H9 (cell line): ENCODE data around the gene CDH15. TPM values are rescaled to one million over a fixed set of nuclear protein-coding genes. Genes with fewer than 3 reads are reported as not detected.

Experiments
- DNase-seq: peaks from one replicate; pipeline ENCODE4 v3.0.0-alpha.2; 2017
- H2AFZ ChIP-seq: one replicate; pipeline ENCODE4 v1.6.1; 2013; ENCODE audit warnings: mild to moderate bottlenecking, low read length, control low read depth, moderate library complexity
- H2AK5ac ChIP-seq: 2 replicates; pipeline ENCODE4 v1.6.1; 2013; ENCODE audit warnings: low read length, control low read depth, mixed read lengths; ENCODE audit not compliant: insufficient read length
- H2BK120ac ChIP-seq: one replicate; pipeline ENCODE4 v1.6.1; 2013; ENCODE audit warnings: low read depth, mild to moderate bottlenecking, low read length, control low read depth, inconsistent platforms; ENCODE audit not compliant: poor library complexity, severe bottlenecking
- H2BK12ac ChIP-seq: 2 replicates; pipeline ENCODE4 v1.6.1; 2013; ENCODE audit warnings: low read length, control low read depth, mixed read lengths, low read depth; ENCODE audit not compliant: insufficient read length
- H2BK15ac ChIP-seq: 2 replicates; pipeline ENCODE4 v1.6.1; 2013; ENCODE audit warnings: low read depth, low read length, control low read depth
- H2BK20ac ChIP-seq: one replicate; pipeline ENCODE4 v1.6.1; 2013; ENCODE audit warnings: low read depth, mild to moderate bottlenecking, low read length, control low read depth, inconsistent platforms; ENCODE audit not compliant: poor library complexity, severe bottlenecking
- H2BK5ac ChIP-seq: 2 replicates; pipeline ENCODE4 v1.6.1; 2013; ENCODE audit warnings: low read length, control low read depth, mixed read lengths; ENCODE audit not compliant: insufficient read length
- H3K14ac ChIP-seq: 2 replicates; pipeline ENCODE4 v1.6.1; 2013; ENCODE audit warnings: low read length, control low read depth; ENCODE audit not compliant: insufficient read depth
- H3K18ac ChIP-seq: 2 replicates; pipeline ENCODE4 v1.6.1; 2013; ENCODE audit warnings: low read depth, mild to moderate bottlenecking, mixed read lengths, low read length, control low read depth; ENCODE audit not compliant: insufficient read length
- H3K23ac ChIP-seq: 2 replicates; pipeline ENCODE4 v1.6.1; 2013; ENCODE audit warnings: low read length, control low read depth, mixed read lengths, low read depth; ENCODE audit not compliant: insufficient read length
- H3K23me2 ChIP-seq: 2 replicates; pipeline ENCODE4 v1.6.1; 2013; ENCODE audit warnings: low read depth, mild to moderate bottlenecking, mixed read lengths, low read length, control low read depth; ENCODE audit not compliant: insufficient read length, poor library complexity, severe bottlenecking
- H3K27ac ChIP-seq: 2 replicates; pipeline ENCODE4 v1.5.1; 2013; ENCODE audit warnings: low read length, control low read depth, mixed read lengths, low read depth; ENCODE audit not compliant: insufficient read length
- H3K27me3 ChIP-seq: 2 replicates; pipeline ENCODE4 v1.6.1; 2013; ENCODE audit warnings: low read length, control low read depth, inconsistent platforms; ENCODE audit not compliant: insufficient read depth
- H3K4ac ChIP-seq: 2 replicates; pipeline ENCODE4 v1.6.1; 2013; ENCODE audit warnings: low read depth, mild to moderate bottlenecking, control low read depth, inconsistent platforms, low read length, moderate library complexity
- H3K4me1 ChIP-seq: 2 replicates; pipeline ENCODE4 v1.6.1; 2013; ENCODE audit warnings: low read length, control low read depth, inconsistent platforms; ENCODE audit not compliant: insufficient read depth
- H3K4me2 ChIP-seq: 2 replicates; pipeline ENCODE4 v1.6.1; 2013; ENCODE audit warnings: low read length, control low read depth, mixed read lengths; ENCODE audit not compliant: insufficient read length, insufficient read depth
- H3K56ac ChIP-seq: 2 replicates; pipeline ENCODE4 v1.6.1; 2013; ENCODE audit warnings: low read depth, mild to moderate bottlenecking, mixed read lengths, low read length, control low read depth; ENCODE audit not compliant: insufficient read length
- H3K79me1 ChIP-seq: 2 replicates; pipeline ENCODE4 v1.6.1; 2013; ENCODE audit warnings: low read depth, mild to moderate bottlenecking, moderate library complexity, low read length, control low read depth, inconsistent platforms; ENCODE audit not compliant: insufficient read depth, poor library complexity, severe bottlenecking
- H3K79me2 ChIP-seq: 2 replicates; pipeline ENCODE4 v1.6.1; 2013; ENCODE audit warnings: low read length, control low read depth, inconsistent platforms; ENCODE audit not compliant: insufficient read depth
- H3K9ac ChIP-seq: 2 replicates; pipeline ENCODE4 v1.6.1; 2013; ENCODE audit warnings: low read length, control low read depth, mixed read lengths; ENCODE audit not compliant: insufficient read length; ENCODE audit errors: extremely low read depth
- H3K9me3 ChIP-seq: one replicate; pipeline ENCODE4 v1.6.1; 2013; ENCODE audit warnings: low read depth, low read length, inconsistent platforms; ENCODE audit not compliant: control insufficient read depth
- H3T11ph ChIP-seq: one replicate; pipeline ENCODE4 v1.6.1; 2013; ENCODE audit warnings: mild to moderate bottlenecking, low read length, control low read depth, inconsistent platforms
- H4K20me1 ChIP-seq: one replicate; pipeline ENCODE4 v1.6.1; 2013; ENCODE audit not compliant: control insufficient read depth, insufficient read length, insufficient read depth
- H4K5ac ChIP-seq: 2 replicates; pipeline ENCODE4 v1.6.1; 2013; ENCODE audit warnings: low read depth, mild to moderate bottlenecking, mixed read lengths, low read length, control low read depth; ENCODE audit not compliant: insufficient read length
- H4K8ac ChIP-seq: replicated peaks from 2 replicates; pipeline ENCODE4 v1.6.1; 2013; ENCODE audit warnings: low read length, control low read depth, mixed read lengths, low read depth; ENCODE audit not compliant: insufficient read length
- H4K91ac ChIP-seq: 2 replicates; pipeline ENCODE4 v1.6.1; 2013; ENCODE audit warnings: low read depth, mild to moderate bottlenecking, moderate library complexity, mixed read lengths, low read length, control low read depth; ENCODE audit not compliant: insufficient read length
- H3K27ac Mint-ChIP-seq, 3 experiments: 2 replicates in 2 of 3; 3 replicates in 1 of 3; pipeline ENCODE4 v1.8.0; 2020 to 2021; ENCODE audit warnings: mixed read lengths in 3 of 3, mild to moderate bottlenecking in 1 of 3, moderate library complexity in 1 of 3
- H3K27me3 Mint-ChIP-seq: 2 replicates; pipeline ENCODE4 v1.8.0; 2021; ENCODE audit warnings: low read depth, mild to moderate bottlenecking, moderate library complexity, mixed read lengths
- H3K36me3 Mint-ChIP-seq, 3 experiments: 2 replicates in 2 of 3; 3 replicates in 1 of 3; pipeline ENCODE4 v1.8.0; 2020 to 2021; ENCODE audit warnings: low read depth in 3 of 3, mixed read lengths in 3 of 3; ENCODE audit not compliant: insufficient read depth in 1 of 3
- H3K4me1 Mint-ChIP-seq, 2 experiments: 2 replicates each; pipeline ENCODE4 v1.8.0; 2020; ENCODE audit warnings: mixed read lengths in 2 of 2
- H3K4me3 Mint-ChIP-seq, 2 experiments: 2 replicates in 1 of 2; 3 replicates in 1 of 2; pipeline ENCODE4 v1.8.0; 2020 to 2021; ENCODE audit warnings: mild to moderate bottlenecking in 2 of 2, mixed read lengths in 2 of 2, moderate library complexity in 1 of 2
- H3K9me3 Mint-ChIP-seq, 2 experiments: 2 replicates in 1 of 2; 3 replicates in 1 of 2; pipeline ENCODE4 v1.8.0; 2020; ENCODE audit warnings: mild to moderate bottlenecking in 2 of 2, mixed read lengths in 2 of 2, moderate library complexity in 1 of 2
- WGBS: extraction: QIAGEN DNeasy Blood & Tissue Kit; methylation state at CpG from one replicate; pipeline ENCODE4 v1.1.7; 2013; ENCODE audit warnings: missing lambda C conversion rate, low lambda C conversion rate, mixed read lengths; ENCODE audit not compliant: insufficient read length; ENCODE audit errors: extremely low coverage; 5-methylcytosine and 5-hydroxymethylcytosine counted together
- total RNA-seq: library from RNA; stranded (reverse); gene quantifications from 2 replicates; pipeline ENCODE4 v1.2.1, GENCODE V29; 2021
- TF ChIP-seq, protein P1 (sequence below): fragments of 200-600 bp; sonication (generic); conservative IDR thresholded peaks from 3 replicates; pipeline ENCODE4 v1.8.0; 2021; ENCODE audit warnings: antibody characterized with exemption, mild to moderate bottlenecking

The CDH15 gene
- total RNA-seq, 1 experiment from 2014 or later, result 0.28 TPM

DNA sequence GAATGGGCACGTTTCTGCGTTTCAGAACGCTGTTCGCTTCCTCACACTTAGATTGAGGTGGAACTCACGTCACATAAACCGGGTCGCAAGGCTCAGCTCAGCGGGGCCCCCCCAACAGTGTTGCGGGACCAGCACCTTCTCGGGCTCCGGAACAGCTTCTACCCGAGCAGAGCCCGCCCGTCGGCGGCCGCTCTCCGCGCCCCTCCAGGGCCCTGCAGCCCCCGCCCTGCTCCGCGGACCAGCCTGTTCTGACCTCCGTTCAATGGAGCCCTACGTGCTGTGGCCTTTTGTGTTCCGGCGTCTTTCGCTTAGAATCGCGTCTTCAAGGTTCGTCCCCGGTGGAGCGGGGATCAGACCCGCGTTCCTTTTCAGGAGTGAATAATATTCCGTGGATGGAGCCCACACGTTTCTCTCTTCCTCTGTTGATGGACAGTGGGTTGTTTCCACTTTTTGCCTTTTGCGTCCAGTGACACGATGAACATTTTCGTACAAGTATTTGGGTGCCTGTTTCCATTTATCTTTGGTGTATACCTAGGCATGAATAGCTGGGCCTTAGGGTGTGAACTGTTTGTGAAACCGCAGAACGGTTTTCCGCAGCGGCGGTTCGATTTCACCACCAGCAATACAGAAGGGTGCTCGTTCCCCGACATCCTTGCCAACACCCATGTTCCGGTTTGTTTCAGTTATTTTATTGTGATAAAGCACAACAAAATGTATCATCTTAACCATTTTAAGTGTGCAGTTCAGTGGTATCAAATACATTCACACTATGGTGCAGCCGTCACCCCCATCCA, 31.1 kb downstream of the CDH15 start:
- Histone ChIP-seq H3K4me2 (peak overlapping the region; percentile 60), H3K14ac (no peak overlapping the region), H3K18ac (no peak overlapping the region), H3K27ac (no peak overlapping the region), H3K4me1 (no peaks in the 10 kb centered on the region), H2AK5ac (no peak overlapping the region), H2BK12ac (no peak overlapping the region), H4K20me1 (no peaks in the 10 kb centered on the region), H3K56ac (no peak overlapping the region), H2BK20ac (no peak overlapping the region), H3K79me1 (no peaks in the 10 kb centered on the region), H2BK15ac (no peak overlapping the region), H4K91ac (no peak overlapping the region), H3K27me3 (peaks cover 7% of the 10 kb centered on the region; the same call in 1 of the 2 replicates), H3K9ac (no peak overlapping the region), H3T11ph (no peak overlapping the region), H3K9me3 (no peaks in the 10 kb centered on the region), H4K5ac (no peak overlapping the region), H2AFZ (no peak overlapping the region), H2BK5ac (no peak overlapping the region), H3K4ac (no peak overlapping the region), H3K79me2 (no peaks in the 10 kb centered on the region), H2BK120ac (no peak overlapping the region), H4K8ac (no peak overlapping the region), H3K23me2 (peaks cover 8% of the 10 kb centered on the region), H3K23ac (no peak overlapping the region)
- peaks cover 5 to 6% of the 10 kb centered on the region in 2 experiments; a peak in 2 of 5 replicates for H3K9me3 Mint-ChIP-seq
- DNase-seq, result peak; percentile 32
- no peaks in the 10 kb centered on the region; a peak in 1 of 7 replicates for H3K36me3 Mint-ChIP-seq
- H3K4me1 Mint-ChIP-seq, result peaks cover 6 to 11% of the 10 kb centered on the region in 2 experiments; a peak in 2 of 4 replicates
- H3K27me3 Mint-ChIP-seq, result peaks cover 58% of the 10 kb centered on the region
- H3K27ac Mint-ChIP-seq, result no peak overlapping the region
- no CpG with 5 or more reads among the region's 49 CpGs for WGBS
- H3K4me3 Mint-ChIP-seq, result peak overlapping the region; percentile 62 to 78
- TF ChIP-seq, protein P1, sequence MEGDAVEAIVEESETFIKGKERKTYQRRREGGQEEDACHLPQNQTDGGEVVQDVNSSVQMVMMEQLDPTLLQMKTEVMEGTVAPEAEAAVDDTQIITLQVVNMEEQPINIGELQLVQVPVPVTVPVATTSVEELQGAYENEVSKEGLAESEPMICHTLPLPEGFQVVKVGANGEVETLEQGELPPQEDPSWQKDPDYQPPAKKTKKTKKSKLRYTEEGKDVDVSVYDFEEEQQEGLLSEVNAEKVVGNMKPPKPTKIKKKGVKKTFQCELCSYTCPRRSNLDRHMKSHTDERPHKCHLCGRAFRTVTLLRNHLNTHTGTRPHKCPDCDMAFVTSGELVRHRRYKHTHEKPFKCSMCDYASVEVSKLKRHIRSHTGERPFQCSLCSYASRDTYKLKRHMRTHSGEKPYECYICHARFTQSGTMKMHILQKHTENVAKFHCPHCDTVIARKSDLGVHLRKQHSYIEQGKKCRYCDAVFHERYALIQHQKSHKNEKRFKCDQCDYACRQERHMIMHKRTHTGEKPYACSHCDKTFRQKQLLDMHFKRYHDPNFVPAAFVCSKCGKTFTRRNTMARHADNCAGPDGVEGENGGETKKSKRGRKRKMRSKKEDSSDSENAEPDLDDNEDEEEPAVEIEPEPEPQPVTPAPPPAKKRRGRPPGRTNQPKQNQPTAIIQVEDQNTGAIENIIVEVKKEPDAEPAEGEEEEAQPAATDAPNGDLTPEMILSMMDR, result no peak
